ENCODE measurements around the gene KLC3.
"Not testable (repeated sequence)": the region's sequence is repeated elsewhere in the genome, so short reads cannot be mapped to it uniquely, and the experiment has no call there.

The KLC3 gene

GRCh38 chr19:45340232-45340898 is at the start of gene KLC3:
KLC3 (plus strand) TSS chr19:45340750; CDS start chr19:45345542, 4,792 bp downstream.
- DNase-seq (ENCODE audit: low read depth): peak; percentile 7

GRCh38 chr19:45291834-45292233 is 48.7 kb upstream of the KLC3 start:
- DNase-seq (ENCODE audit: low read depth): no peak

GRCh38 chr19:45293682-45294081 is 46.9 kb upstream of the KLC3 start:
- DNase-seq (ENCODE audit: low read depth): no peak

GRCh38 chr19:45294291-45295029 is 46.1 kb upstream of the KLC3 start:
- DNase-seq (ENCODE audit: low read depth): no peak

GRCh38 chr19:45295873-45296272 is 44.7 kb upstream of the KLC3 start:
- no peak for DNase-seq (ENCODE audit: low read depth)

- no peak for DNase-seq (ENCODE audit: low read depth)
Observed at GRCh38 chr19:45296355-45296754, 44.2 kb upstream of the KLC3 start.

GRCh38 chr19:45297674-45298073 is 42.9 kb upstream of the KLC3 start:
- no peak for DNase-seq (ENCODE audit: low read depth)

GRCh38 chr19:45298264-45298663 is 42.3 kb upstream of the KLC3 start:
- DNase-seq (ENCODE audit: low read depth): no peak

GRCh38 chr19:45299719-45300118 is 40.8 kb upstream of the KLC3 start:
- DNase-seq (ENCODE audit: low read depth): no peak

GRCh38 chr19:45302416-45302815 is 38.1 kb upstream of the KLC3 start:
- no peak for DNase-seq (ENCODE audit: low read depth)

- DNase-seq (ENCODE audit: low read depth): no peak
Observed at GRCh38 chr19:45303269-45304060, 37.1 kb upstream of the KLC3 start.

GRCh38 chr19:45304141-45304926 is 36.2 kb upstream of the KLC3 start:
- DNase-seq (ENCODE audit: low read depth): no peak

GRCh38 chr19:45305007-45305406 is 35.5 kb upstream of the KLC3 start:
- DNase-seq (ENCODE audit: low read depth): no peak

GRCh38 chr19:45305421-45305820 is 35.1 kb upstream of the KLC3 start:
- no peak for DNase-seq (ENCODE audit: low read depth)

GRCh38 chr19:45306040-45306439 is 34.5 kb upstream of the KLC3 start:
- no peak for DNase-seq (ENCODE audit: low read depth)

- DNase-seq (ENCODE audit: low read depth): no peak
Observed at GRCh38 chr19:45306518-45307027, 34.0 kb upstream of the KLC3 start.

GRCh38 chr19:45307361-45307760 is 33.2 kb upstream of the KLC3 start:
- no peak for DNase-seq (ENCODE audit: low read depth)

GRCh38 chr19:45309322-45309721 is 31.2 kb upstream of the KLC3 start:
- DNase-seq (ENCODE audit: low read depth): not testable (repeated sequence)

- DNase-seq (ENCODE audit: low read depth): no peak
Observed at GRCh38 chr19:45311621-45312020, 28.9 kb upstream of the KLC3 start.

GRCh38 chr19:45312285-45312684 is 28.3 kb upstream of the KLC3 start:
- not testable (repeated sequence) for DNase-seq (ENCODE audit: low read depth)

- no peak for DNase-seq (ENCODE audit: low read depth)
Observed at GRCh38 chr19:45314708-45315245, 25.8 kb upstream of the KLC3 start.

GRCh38 chr19:45315304-45315703 is 25.2 kb upstream of the KLC3 start:
- no peak for DNase-seq (ENCODE audit: low read depth)
